K562 treated with DMSO at 1 percent for 48 hours (cell line): ENCODE measurements around the gene TMC7. TPM values are rescaled to one million over a fixed set of nuclear protein-coding genes. Genes with fewer than 3 reads are reported as not detected.

Experiments used
- total RNA-seq: library from RNA; unstranded; fragments of 300-600 nt; gene quantifications from 2 replicates; pipeline ENCODE4 v1.2.3, GENCODE V29; 2022; ENCODE audit warnings: low replicate concordance; ENCODE audit errors: extremely low read depth

The TMC7 gene
- total RNA-seq, result not detected in 2 replicates

DNA sequence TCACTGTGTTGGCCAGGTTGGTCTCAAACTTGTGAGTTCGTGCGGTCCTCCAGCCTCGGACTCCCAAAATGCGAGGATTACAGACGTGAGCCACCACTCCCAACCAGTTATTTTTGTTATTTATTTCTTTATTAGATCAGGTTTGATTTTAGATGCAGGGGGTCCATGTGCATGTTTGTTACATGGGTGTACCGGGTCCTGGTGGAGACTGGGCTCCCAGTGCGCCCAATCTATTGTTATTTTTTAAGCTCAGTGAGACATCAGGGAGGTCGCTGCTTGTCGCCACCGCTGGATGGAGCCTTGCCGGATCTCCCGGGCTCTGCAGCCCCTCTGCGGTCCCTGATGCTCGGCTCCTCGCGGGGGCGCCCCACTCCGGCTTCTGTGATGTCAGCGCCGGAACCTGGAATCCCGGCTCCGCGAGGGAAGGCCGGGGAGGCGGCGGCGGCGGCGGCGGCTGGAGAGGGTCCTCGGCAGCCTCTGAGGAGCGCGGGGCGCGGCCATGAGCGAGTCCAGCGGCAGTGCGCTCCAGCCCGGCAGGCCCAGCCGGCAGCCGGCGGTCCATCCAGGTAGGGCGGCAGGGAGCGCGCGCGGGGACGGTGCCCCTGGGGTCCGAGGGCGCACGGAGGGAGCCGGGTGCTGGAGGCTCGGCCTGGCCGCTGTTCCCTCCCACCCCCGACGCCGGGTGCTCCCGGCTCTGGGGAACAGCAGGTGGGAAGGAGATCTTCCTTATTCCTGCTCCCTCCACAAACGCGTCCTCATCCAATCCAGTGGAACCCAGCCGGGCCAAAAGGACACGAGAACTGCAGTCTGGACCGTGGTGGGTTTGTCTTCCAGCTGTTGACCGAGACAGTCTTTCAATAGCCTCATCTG lies at the start of gene TMC7:
TMC7 (plus strand) TSS at position 370 of the 870 bp plus-strand sequence; CDS start at position 500, 130 bp downstream.

DNA sequence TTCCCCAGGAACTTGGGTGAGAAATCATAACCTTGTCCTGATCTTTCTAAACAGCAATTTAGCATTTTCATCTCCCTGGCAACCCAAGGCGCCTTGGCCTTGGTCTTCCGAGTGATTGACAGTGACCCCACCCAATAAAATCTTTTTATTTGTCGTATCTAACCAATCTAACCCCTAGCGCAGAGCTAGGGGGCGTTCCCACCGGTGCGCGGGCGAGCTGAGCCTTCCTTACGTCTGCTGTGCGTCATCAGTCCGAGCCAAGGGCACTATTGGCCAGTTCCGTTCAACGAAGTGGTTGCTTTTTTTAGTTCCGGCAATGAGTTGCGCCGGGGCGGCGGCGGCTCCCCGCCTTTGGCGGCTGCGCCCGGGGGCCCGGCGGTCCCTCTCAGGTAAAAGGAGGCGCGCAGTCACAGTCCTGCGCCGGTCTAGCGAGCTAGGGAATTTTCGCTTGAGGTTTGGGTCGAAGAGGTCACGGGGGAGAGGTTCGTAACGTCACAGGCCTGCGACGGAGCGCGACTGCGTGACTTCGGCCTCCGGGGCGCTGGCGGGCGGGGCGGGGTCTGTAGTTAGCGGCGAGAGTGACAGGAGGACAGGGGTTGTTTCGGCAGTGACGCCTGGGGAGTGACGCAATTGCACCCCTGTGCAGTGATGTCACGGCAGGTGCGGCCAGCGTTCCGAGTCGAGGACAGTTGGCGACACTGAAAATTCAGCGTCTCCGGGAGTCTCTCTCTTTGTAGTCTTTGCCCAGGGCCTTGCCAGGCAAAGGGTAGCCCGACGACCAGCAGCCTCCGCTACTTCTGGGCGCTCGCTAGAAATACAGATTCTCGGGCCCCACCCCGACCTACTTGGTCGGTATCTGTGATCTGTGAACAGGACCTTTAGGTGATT lies 83.9 kb downstream of the TMC7 start, which contains the start of gene COQ7:
COQ7 (plus strand) TSS at position 266 of the 888 bp plus-strand sequence; CDS start at position 317, 51 bp downstream.

Other genes starting within 250 kb of the TMC7 start
- 1,223 and 4,685 TPM in 2 replicates for gene RPS15A, start 193.6 kb upstream of the TMC7 start, total RNA-seq
- gene ARL6IP1, start 182.4 kb upstream of the TMC7 start, total RNA-seq, result not detected in 2 replicates
- gene SMG1, start 57.5 kb upstream of the TMC7 start, total RNA-seq, result not detected in 2 replicates
- not detected in 2 replicates for gene COQ7, start 83.7 kb downstream of the TMC7 start, total RNA-seq
- not detected in 2 replicates for gene ITPRIPL2, start 130.0 kb downstream of the TMC7 start, total RNA-seq
- not detected in 2 replicates for gene SYT17, start 184.3 kb downstream of the TMC7 start, total RNA-seq